ENCODE results near the gene TARS3.

- TF ChIP-seq CTCF (conservative IDR thresholded peaks at IDR 0.05; ENCODE audit: low read length) (no peak), EZH2phosphoT487 (IDR thresholded peaks at IDR 0.05; ENCODE audit: borderline replicate concordance) (no peak)
These were observed 34.4 kb downstream of the TARS3 start for GRCh38 chr15:101689901-101690300.
